Neuronal stem cell (in vitro differentiated cells): ENCODE data around the gene PROM1.
A peak's percentile ranks its signal among the peaks of the same experiment; 100 is the strongest.

Experiments
- DNase-seq: peaks from one replicate; pipeline ENCODE4 v3.0.0-alpha.2; 2013; ENCODE audit warnings: low spot score
- H2AFZ ChIP-seq: one replicate; pipeline ENCODE4 v1.6.1; 2013; ENCODE audit warnings: mild to moderate bottlenecking, low read length, inconsistent platforms
- H2AK5ac ChIP-seq: 2 replicates; pipeline ENCODE4 v1.6.1; 2013; ENCODE audit warnings: low read depth, mild to moderate bottlenecking, inconsistent platforms, low read length, moderate library complexity, mixed read lengths
- H2BK120ac ChIP-seq: 2 replicates; pipeline ENCODE4 v1.6.1; 2013; ENCODE audit warnings: low read depth, mild to moderate bottlenecking, inconsistent platforms, low read length, moderate library complexity, mixed read lengths
- H2BK12ac ChIP-seq: one replicate; pipeline ENCODE4 v1.6.1; 2013; ENCODE audit warnings: low read length, inconsistent platforms
- H2BK15ac ChIP-seq: 2 replicates; pipeline ENCODE4 v1.6.1; 2013; ENCODE audit warnings: mild to moderate bottlenecking, low read length, inconsistent platforms, mixed read lengths
- H2BK5ac ChIP-seq: one replicate; pipeline ENCODE4 v1.6.1; 2013; ENCODE audit warnings: inconsistent platforms, mild to moderate bottlenecking, low read length, moderate library complexity
- H3K14ac ChIP-seq: one replicate; pipeline ENCODE4 v1.6.1; 2013; ENCODE audit warnings: low read length, inconsistent platforms
- H3K18ac ChIP-seq: 2 replicates; pipeline ENCODE4 v1.6.1; 2013; ENCODE audit warnings: low read length, inconsistent platforms
- H3K23ac ChIP-seq: 2 replicates; pipeline ENCODE4 v1.6.1; 2013; ENCODE audit warnings: low read depth, mild to moderate bottlenecking, mixed read lengths, low read length, inconsistent platforms; ENCODE audit not compliant: poor library complexity
- H3K27ac ChIP-seq: replicated peaks from 3 replicates; pipeline ENCODE4 v1.5.1; 2013; ENCODE audit warnings: low read length, inconsistent platforms
- H3K27me3 ChIP-seq, 3 experiments: 2 replicates each; pipeline ENCODE4 v1.6.1; 2013; ENCODE audit warnings: low read length in 3 of 3, mild to moderate bottlenecking in 2 of 3, inconsistent platforms in 1 of 3, low read depth in 1 of 3, mixed read lengths in 1 of 3, moderate library complexity in 1 of 3; ENCODE audit not compliant: control insufficient read depth in 3 of 3, insufficient read depth in 3 of 3
- H3K36me3 ChIP-seq, 2 donors: replicated peaks in 1 of 2; 2 replicates each; pipeline ENCODE4 v1.6.1; 2013; ENCODE audit warnings: low read length in 2 of 2; ENCODE audit not compliant: control insufficient read depth in 2 of 2, insufficient read depth in 2 of 2
- H3K4ac ChIP-seq: 2 replicates; pipeline ENCODE4 v1.6.1; 2013; ENCODE audit warnings: inconsistent platforms, mild to moderate bottlenecking, low read length, moderate library complexity
- H3K4me1 ChIP-seq, 2 donors: 1 replicate in 1 of 2; 2 replicates in 1 of 2; pipeline ENCODE4 v1.6.1; 2013; ENCODE audit warnings: low read length in 2 of 2, low read depth in 1 of 2; ENCODE audit not compliant: control insufficient read depth in 2 of 2, insufficient read depth in 1 of 2
- H3K4me2 ChIP-seq: one replicate; pipeline ENCODE4 v1.6.1; 2013; ENCODE audit warnings: mild to moderate bottlenecking, low read length, inconsistent platforms; ENCODE audit not compliant: insufficient read depth, poor library complexity, severe bottlenecking
- H3K4me3 ChIP-seq, 2 donors: 2 replicates each; pipeline ENCODE4 v1.5.1; 2013; ENCODE audit warnings: low read length in 2 of 2, mild to moderate bottlenecking in 2 of 2, inconsistent platforms in 1 of 2, moderate library complexity in 1 of 2
- H3K79me1 ChIP-seq: one replicate; pipeline ENCODE4 v1.6.1; 2013; ENCODE audit warnings: low read depth, mild to moderate bottlenecking, inconsistent platforms, low read length, moderate library complexity
- H3K9ac ChIP-seq: one replicate; pipeline ENCODE4 v1.6.1; 2013; ENCODE audit warnings: mild to moderate bottlenecking, low read depth, low read length, inconsistent platforms; ENCODE audit not compliant: poor library complexity
- H3K9me3 ChIP-seq, 2 donors: replicated peaks in 1 of 2; 2 replicates each; pipeline versions ENCODE3 to v1.6.1; 2013; ENCODE audit warnings: low read length in 2 of 2, mild to moderate bottlenecking in 2 of 2, inconsistent platforms in 1 of 2, low read depth in 1 of 2, mixed read lengths in 1 of 2, moderate library complexity in 1 of 2; ENCODE audit not compliant: control insufficient read depth in 2 of 2, insufficient read depth in 1 of 2
- H4K8ac ChIP-seq: one replicate; pipeline ENCODE4 v1.6.1; 2013; ENCODE audit warnings: low read depth, mild to moderate bottlenecking, inconsistent platforms, low read length, moderate library complexity
- H4K91ac ChIP-seq: one replicate; pipeline ENCODE4 v1.6.1; 2013; ENCODE audit warnings: low read length, low read depth, mild to moderate bottlenecking, inconsistent platforms; ENCODE audit not compliant: poor library complexity
- WGBS, 2 donors: extraction: QIAGEN DNeasy Blood & Tissue Kit; methylation state at CpG; one replicate each; pipeline ENCODE4 v1.1.7; 2013; ENCODE audit warnings: missing lambda C conversion rate in 2 of 2, mixed read lengths in 1 of 2; ENCODE audit not compliant: insufficient read length in 2 of 2, insufficient replicate concordance in 1 of 2; ENCODE audit errors: extremely low coverage in 2 of 2; 5-methylcytosine and 5-hydroxymethylcytosine counted together

The PROM1 gene

GRCh38 chr4:16123356-16124084, 39.7 kb upstream of the PROM1 start:
- Histone ChIP-seq H2BK120ac (no peak overlapping the region), H3K4me2 (no peak overlapping the region), H3K4me3 (no peak overlapping the region), H3K9ac (no peak overlapping the region), H4K91ac (no peak overlapping the region), H3K23ac (no peak overlapping the region), H3K18ac (peak overlapping the region; percentile 69), H2AK5ac (no peak overlapping the region), H2BK12ac (no peak overlapping the region), H3K36me3 (no peaks in the 10 kb centered on the region), H4K8ac (no peak overlapping the region), H3K9me3 (no peaks in the 10 kb centered on the region), H2BK5ac (no peak overlapping the region), H3K79me1 (no peaks in the 10 kb centered on the region), H3K27ac (no peak overlapping the region), H3K4me1 (peaks cover 0 to 2% of the 10 kb centered on the region in 2 donors), H2AFZ (no peak overlapping the region), H3K14ac (no peak overlapping the region), H3K4ac (no peak overlapping the region), H3K27me3 (peaks cover 0 to 28% (median 0%) of the 10 kb centered on the region in 3 experiments), H2BK15ac (no peak overlapping the region)
- DNase-seq = no peak
- no CpG with 5 or more reads among the region's 7 CpGs for WGBS, 2 donors

- H2BK5ac ChIP-seq = no peak overlapping the region
Measured at GRCh38 chr4:16122784-16123183, 39.0 kb upstream of the PROM1 start.

GRCh38 chr4:16122308-16122711, 38.5 kb upstream of the PROM1 start:
- Histone ChIP-seq H3K4ac (no peak overlapping the region), H3K27me3 (peaks cover 0 to 20% (median 0%) of the 10 kb centered on the region in 3 experiments), H3K23ac (no peak overlapping the region), H4K8ac (no peak overlapping the region), H2AK5ac (no peak overlapping the region), H2BK12ac (no peak overlapping the region), H2BK5ac (no peak overlapping the region), H3K36me3 (no peaks in the 10 kb centered on the region), H3K4me1 (peaks cover 0 to 2% of the 10 kb centered on the region in 2 donors), H4K91ac (no peak overlapping the region), H3K9ac (no peak overlapping the region), H2BK120ac (no peak overlapping the region), H3K9me3 (no peaks in the 10 kb centered on the region), H2BK15ac (no peak overlapping the region), H3K79me1 (no peaks in the 10 kb centered on the region), H3K14ac (no peak overlapping the region), H2AFZ (no peak overlapping the region), H3K27ac (no peak overlapping the region), H3K4me3 (no peak overlapping the region), H3K18ac (no peak overlapping the region), H3K4me2 (no peak overlapping the region)
- no CpG with 5 or more reads among the region's 4 CpGs for WGBS, 2 donors
- DNase-seq = no peak

More at GRCh38 chr4:16122784-16123183, 39.0 kb upstream of the PROM1 start:
- no peak overlapping the region for H2AK5ac ChIP-seq
- H2BK15ac ChIP-seq = no peak overlapping the region
- H2BK12ac ChIP-seq = no peak overlapping the region
- H3K18ac ChIP-seq = peak overlapping the region; percentile 11
- peaks cover 0 to 2% of the 10 kb centered on the region in 2 donors for H3K4me1 ChIP-seq
- no peaks in the 10 kb centered on the region for H3K36me3 ChIP-seq
- no peak overlapping the region for H3K27ac ChIP-seq
- H3K14ac ChIP-seq = no peak overlapping the region
- H3K9ac ChIP-seq = no peak overlapping the region
- H4K91ac ChIP-seq = no peak overlapping the region
- no peak overlapping the region for H4K8ac ChIP-seq
- WGBS, 2 donors = no CpG with 5 or more reads among the region's 5 CpGs
- no peak overlapping the region for H2AFZ ChIP-seq
- H3K27me3 ChIP-seq = peaks cover 0 to 21% (median 0%) of the 10 kb centered on the region in 3 experiments
- no peak for DNase-seq
- H3K79me1 ChIP-seq = no peaks in the 10 kb centered on the region
- no peak overlapping the region for H3K4ac ChIP-seq
- H2BK120ac ChIP-seq = no peak overlapping the region
- no peaks in the 10 kb centered on the region for H3K9me3 ChIP-seq
- no peak overlapping the region for H3K4me3 ChIP-seq
- no peak overlapping the region for H3K23ac ChIP-seq
- no peak overlapping the region for H3K4me2 ChIP-seq

- H4K8ac ChIP-seq = no peak overlapping the region
- peaks cover 0 to 14% (median 0%) of the 10 kb centered on the region in 3 experiments for H3K27me3 ChIP-seq
Measured at GRCh38 chr4:16120720-16121119, 36.9 kb upstream of the PROM1 start.

More at GRCh38 chr4:16120720-16121119, 36.9 kb upstream of the PROM1 start:
- Histone ChIP-seq H4K91ac (no peak overlapping the region), H2BK120ac (no peak overlapping the region), H3K4me2 (no peak overlapping the region), H3K4ac (no peak overlapping the region), H3K4me1 (peaks cover 0 to 3% of the 10 kb centered on the region in 2 donors), H3K18ac (no peak overlapping the region), H3K27ac (no peak overlapping the region), H2BK15ac (no peak overlapping the region), H2AFZ (peak overlapping the region; percentile 86), H2BK5ac (no peak overlapping the region), H2AK5ac (no peak overlapping the region), H3K4me3 (no peak overlapping the region), H3K36me3 (no peaks in the 10 kb centered on the region), H3K23ac (no peak overlapping the region), H3K14ac (no peak overlapping the region), H2BK12ac (no peak overlapping the region), H3K79me1 (no peaks in the 10 kb centered on the region), H3K9me3 (no peaks in the 10 kb centered on the region), H3K9ac (no peak overlapping the region)
- no CpG with 5 or more reads among the region's 4 CpGs for WGBS, 2 donors
- DNase-seq = no peak
